SK-N-SH (cell line): ENCODE data around the gene MYDGF. TPM values are rescaled to one million over a fixed set of nuclear protein-coding genes. Genes with fewer than 3 reads are reported as not detected.

Experiments used
- CTCF ChIA-PET: fragments of 300-600, 350-600 bp; formaldehyde crosslinking; extraction: SDS; loops from one replicate; lab custom pipeline; 2021; lab: Yijun Ruan, JAX
- POLR2A ChIA-PET: fragments of 350-600 bp; sonication (Branson Sonifier 250); formaldehyde crosslinking; extraction: SDS; loops from one replicate; lab custom pipeline; 2020; ENCODE audit warnings: antibody characterized with exemption, inconsistent platforms; lab: Yijun Ruan, JAX
- DNase-seq: peaks from one replicate; pipeline ENCODE4 v3.0.0; 2012
- H2AFZ ChIP-seq: fragments of 200-600 bp; sonication (generic); 2 replicates; pipeline ENCODE4 v1.8.1; 2016; ENCODE audit warnings: antibody characterized with exemption, mild to moderate bottlenecking, low read depth
- H3F3A ChIP-seq: fragments of 200-600 bp; sonication (generic); replicated peaks from 2 replicates; pipeline ENCODE3; 2016; ENCODE audit warnings: antibody characterized with exemption, mild to moderate bottlenecking; ENCODE audit not compliant: insufficient read depth
- H3K27ac ChIP-seq, 2 experiments: fragments of 200-500 bp in 1 of 2; fragments of 200-600 bp in 1 of 2; sonication (Bioruptor generic) in 1 of 2; sonication (generic), shearing (Covaris generic) in 1 of 2; 2 replicates each; pipeline versions ENCODE4 v1.5.1 to v1.6.1; 2014 to 2016; ENCODE audit warnings: low read depth in 2 of 2, inconsistent platforms in 1 of 2, low read length in 1 of 2, mild to moderate bottlenecking in 1 of 2, mixed read lengths in 1 of 2
- H3K27me3 ChIP-seq: fragments of 200-600 bp; sonication (generic), shearing (Covaris generic); 2 replicates; pipeline ENCODE4 v1.6.1; 2016; ENCODE audit warnings: mixed run types; ENCODE audit not compliant: insufficient read depth
- H3K36me3 ChIP-seq, 2 experiments: fragments of 200-500 bp in 1 of 2; fragments of 200-600 bp in 1 of 2; sonication (Bioruptor generic) in 1 of 2; sonication (generic) in 1 of 2; replicated peaks in 1 of 2; 2 replicates each; pipeline versions ENCODE3 to v1.5.1; 2014 to 2016; ENCODE audit warnings: low read length in 1 of 2, mild to moderate bottlenecking in 1 of 2; ENCODE audit not compliant: insufficient read depth in 2 of 2, control insufficient read depth in 1 of 2
- H3K4me1 ChIP-seq, 2 experiments: fragments of 200-500 bp in 1 of 2; fragments of 200-600 bp in 1 of 2; sonication (Bioruptor generic) in 1 of 2; sonication (generic), shearing (Covaris generic) in 1 of 2; 2 replicates each; pipeline versions ENCODE4 v1.5.1 to v1.6.1; 2014 to 2016; ENCODE audit warnings: low read depth in 1 of 2, low read length in 1 of 2, mixed run types in 1 of 2; ENCODE audit not compliant: insufficient read depth in 2 of 2, control insufficient read depth in 1 of 2
- H3K4me2 ChIP-seq: fragments of 200-600 bp; sonication (generic), shearing (Covaris generic); 2 replicates; pipeline ENCODE4 v1.6.1; 2017; ENCODE audit warnings: mixed run types
- H3K4me3 ChIP-seq, 2 experiments: fragments of 200-500 bp in 1 of 2; fragments of 200-600 bp in 1 of 2; sonication (Bioruptor generic) in 1 of 2; sonication (generic), shearing (Covaris generic) in 1 of 2; 2 replicates each; pipeline versions ENCODE4 v1.5.1 to v1.8.1; 2014 to 2016; ENCODE audit warnings: low read depth in 2 of 2, inconsistent platforms in 1 of 2, low read length in 1 of 2, mild to moderate bottlenecking in 1 of 2, mixed read lengths in 1 of 2, moderate library complexity in 1 of 2
- H3K79me2 ChIP-seq: fragments of 200-600 bp; sonication (generic); 2 replicates; pipeline ENCODE4 v1.8.1; 2017; ENCODE audit warnings: mild to moderate bottlenecking; ENCODE audit not compliant: insufficient read depth
- H3K9ac ChIP-seq: fragments of 200-600 bp; sonication (generic); 2 replicates; pipeline ENCODE4 v1.6.1; 2017; ENCODE audit warnings: mixed run types
- H3K9me2 ChIP-seq: fragments of 200-600 bp; sonication (generic); 2 replicates; pipeline ENCODE4 v1.6.1; 2017; ENCODE audit warnings: mixed run types
- H3K9me3 ChIP-seq: fragments of 200-600 bp; sonication (generic); 2 replicates; pipeline ENCODE4 v1.6.1; 2017; ENCODE audit warnings: mixed run types, mild to moderate bottlenecking, moderate library complexity
- H4K20me1 ChIP-seq: fragments of 200-600 bp; sonication (generic); 2 replicates; pipeline ENCODE4 v1.6.1; 2017; ENCODE audit warnings: mild to moderate bottlenecking, mixed run types; ENCODE audit not compliant: insufficient read depth
- CHD2 ChIP-seq: fragments of 150-350 bp; IDR thresholded peaks from 2 replicates; pipeline ENCODE4 v1.6.1; 2018; ENCODE audit warnings: low read length; ENCODE audit not compliant: partially characterized antibody
- CTCF ChIP-seq: fragments of 200-600 bp; sonication (generic); IDR thresholded peaks from 2 replicates; pipeline ENCODE4 v1.6.1; 2017; ENCODE audit warnings: antibody characterized with exemption, mild to moderate bottlenecking, moderate library complexity
- ELF1 ChIP-seq: IDR thresholded peaks from 2 replicates; pipeline ENCODE4 v1.4.0; 2012
- EP300 ChIP-seq, 2 experiments: IDR thresholded peaks; 2 replicates each; pipeline versions ENCODE4 v1.4.0 to v1.6.1; 2012; ENCODE audit warnings: borderline replicate concordance in 1 of 2, low read depth in 1 of 2, low read length in 1 of 2
- FOXJ3 ChIP-seq: sonication (generic); formaldehyde crosslinking; IDR thresholded peaks from 2 replicates; pipeline ENCODE4 v1.5.1; 2020; ENCODE audit warnings: mild to moderate bottlenecking, missing genetic modification reagents
- FOXM1 ChIP-seq: IDR thresholded peaks from 2 replicates; pipeline ENCODE4 v1.4.0; 2012; ENCODE audit warnings: low read depth, mild to moderate bottlenecking
- GABPA ChIP-seq: IDR thresholded peaks from 2 replicates; pipeline ENCODE4 v1.4.0; 2012; ENCODE audit warnings: low read depth, mild to moderate bottlenecking
- GATA2 ChIP-seq: sonication (generic); formaldehyde crosslinking; IDR thresholded peaks from 2 replicates; pipeline ENCODE4 v1.5.0; 2020; ENCODE audit warnings: mild to moderate bottlenecking, missing genetic modification reagents
- IRF3 ChIP-seq: fragments of 150-350 bp; IDR thresholded peaks from 2 replicates; pipeline ENCODE4 v1.6.1; 2016; ENCODE audit warnings: mild to moderate bottlenecking, low read depth, low read length
- JUND ChIP-seq: IDR thresholded peaks from 2 replicates; pipeline ENCODE4 v1.4.0; 2012
- MEF2A ChIP-seq: IDR thresholded peaks from 2 replicates; pipeline ENCODE4 v1.4.0; 2012; ENCODE audit warnings: low read depth, borderline replicate concordance
- MXI1 ChIP-seq: IDR thresholded peaks from 2 replicates; pipeline ENCODE4 v1.6.1; 2012; ENCODE audit warnings: mild to moderate bottlenecking, low read depth, low read length, improper control_type of control experiment
- NFIC ChIP-seq: IDR thresholded peaks from 2 replicates; pipeline ENCODE4 v1.4.0; 2012; ENCODE audit warnings: borderline replicate concordance
- NRF1 ChIP-seq: IDR thresholded peaks from 2 replicates; pipeline ENCODE4 v1.6.1; 2012; ENCODE audit warnings: low read depth, mild to moderate bottlenecking, low read length
- POLR2AphosphoS5 ChIP-seq: IDR thresholded peaks from 2 replicates; pipeline ENCODE4 v1.6.1; 2012; ENCODE audit warnings: low read depth, low read length
- RAD21 ChIP-seq: IDR thresholded peaks from 2 replicates; pipeline ENCODE4 v1.6.1; 2012; ENCODE audit warnings: mild to moderate bottlenecking, low read length
- RCOR1 ChIP-seq: fragments of 150-350 bp; IDR thresholded peaks from 2 replicates; pipeline ENCODE4 v1.6.1; 2017; ENCODE audit warnings: antibody characterized with exemption, low read length
- RFX5 ChIP-seq: IDR thresholded peaks from 2 replicates; pipeline ENCODE4 v1.6.1; 2012; ENCODE audit warnings: mild to moderate bottlenecking, improper control_type of control experiment, low read length
- RXRA ChIP-seq: IDR thresholded peaks from 2 replicates; pipeline ENCODE4 v1.4.0; 2012; ENCODE audit warnings: low read depth, mild to moderate bottlenecking, borderline replicate concordance
- SIN3A ChIP-seq: IDR thresholded peaks from 2 replicates; pipeline ENCODE4 v1.6.1; 2012; ENCODE audit warnings: low read depth, mild to moderate bottlenecking, low read length, moderate library complexity, borderline replicate concordance
- SMC3 ChIP-seq: IDR thresholded peaks from 2 replicates; pipeline ENCODE4 v1.6.1; 2012; ENCODE audit warnings: low read depth, low read length, improper control_type of control experiment
- TCF12 ChIP-seq: IDR thresholded peaks from 2 replicates; pipeline ENCODE4 v1.4.0; 2012
- TEAD4 ChIP-seq: IDR thresholded peaks from 2 replicates; pipeline ENCODE4 v1.4.0; 2012; ENCODE audit warnings: mild to moderate bottlenecking, borderline replicate concordance; ENCODE audit not compliant: insufficient read depth
- USF1 ChIP-seq: IDR thresholded peaks from 2 replicates; pipeline ENCODE4 v1.4.0; 2012; ENCODE audit warnings: low read depth, borderline replicate concordance
- USF2 ChIP-seq: fragments of 150-350 bp; IDR thresholded peaks from 2 replicates; pipeline ENCODE4 v1.6.1; 2017; ENCODE audit warnings: antibody characterized with exemption, low read length, low read depth, borderline replicate concordance
- YY1 ChIP-seq: IDR thresholded peaks from 2 replicates; pipeline ENCODE4 v1.4.0; 2012; ENCODE audit warnings: low read depth, mild to moderate bottlenecking
- WGBS: methylation state at CpG from one replicate; pipeline ENCODE4 v1.1.6; 2017; ENCODE audit warnings: low lambda C conversion rate; 5-methylcytosine and 5-hydroxymethylcytosine counted together
- polyA plus RNA-seq, 3 experiments: library from polyadenylated mRNA; depleted of rRNA; stranded (reverse); fragments of >200 nt; gene quantifications; 2 replicates each; pipeline ENCODE4 v1.2.3, GENCODE V29; 2012

The MYDGF gene
- polyA plus RNA-seq, 1 of the 3 experiments (the other 2 are of a cell fraction) = 312 TPM

- H3K9me2 ChIP-seq = no peaks in the 10 kb centered on the region
- ChIA-PET CTCF (no interaction called here), POLR2A (no interaction called here)
- no peaks in the 10 kb centered on the region for H3K4me1 ChIP-seq
- 98% methylated on average over 44 of the region's 44 CpGs for WGBS
- H3K9me3 ChIP-seq = no peaks in the 10 kb centered on the region
- H3K9ac ChIP-seq = no peak overlapping the region
- H3K27ac ChIP-seq = no peak overlapping the region
- no peak for DNase-seq
- no peak for TF ChIP-seq FOXJ3
- TF ChIP-seq YY1 = no peak
- TF ChIP-seq MEF2A = no peak
- TF ChIP-seq TCF12 = no peak
- TF ChIP-seq SIN3A = no peak
- no peak for TF ChIP-seq CHD2
- TF ChIP-seq IRF3 = no peak
- TF ChIP-seq ELF1 = no peak
- no peak for TF ChIP-seq NFIC
- TF ChIP-seq FOXM1 = no peak
- TF ChIP-seq EP300 (IDR thresholded peaks at IDR 0.05; ENCODE audit: borderline replicate concordance in 1 of 2, low read depth in 1 of 2, low read length in 1 of 2) = no peak
- no peak for TF ChIP-seq RAD21
- TF ChIP-seq JUND = no peak
- TF ChIP-seq USF2 = no peak
- peaks cover 6 to 11% of the 10 kb centered on the region in 2 experiments for H3K36me3 ChIP-seq
- H3F3A ChIP-seq = peaks cover 16% of the 10 kb centered on the region
- H3K4me2 ChIP-seq = no peak overlapping the region
- no peak overlapping the region for H2AFZ ChIP-seq
- H4K20me1 ChIP-seq = 0 out of 2 replicates have a peak, but pooled peaks cover 3% of the 10 kb centered on the region
- no peak overlapping the region for H3K4me3 ChIP-seq
- peaks cover 10% of the 10 kb centered on the region for H3K79me2 ChIP-seq
- H3K27me3 ChIP-seq = no peaks in the 10 kb centered on the region
Measured at GRCh38 chr19:4652075-4652474, 18.1 kb downstream of the MYDGF start.

- Histone ChIP-seq H3K4me3 (no peak overlapping the region), H3K9me3 (no peaks in the 10 kb centered on the region), H3K9ac (no peak overlapping the region), H3K4me2 (no peak overlapping the region), H3K27me3 (no peaks in the 10 kb centered on the region), H3K4me1 (no peaks in the 10 kb centered on the region), H4K20me1 (0 out of 2 replicates have a peak, but pooled peaks cover 3% of the 10 kb centered on the region), H3K27ac (no peak overlapping the region), H3K36me3 (peaks cover under 1 to 5% of the 10 kb centered on the region in 2 experiments), H2AFZ (no peak overlapping the region), H3K9me2 (no peaks in the 10 kb centered on the region), H3K79me2 (peaks cover 10% of the 10 kb centered on the region), H3F3A (peaks cover 5% of the 10 kb centered on the region)
- ChIA-PET POLR2A (no interaction called here), CTCF (interaction anchor here (0.7 to 1.3 kb wide), 2 partner anchors 14 to 17 kb away, joined by 3 to 5 read pairs; no protein-coding TSS in a partner anchor)
- WGBS = 95% methylated on average over 2 of the region's 2 CpGs
- TF ChIP-seq FOXM1 = no peak
- TF ChIP-seq RAD21 = no peak
- TF ChIP-seq RFX5 = no peak
- no peak for TF ChIP-seq MEF2A
- TF ChIP-seq MXI1 = no peak
- no peak for TF ChIP-seq ELF1
- TF ChIP-seq TEAD4 = no peak
- no peak for TF ChIP-seq GABPA
- no peak for TF ChIP-seq JUND
- no peak for TF ChIP-seq SMC3
- no peak for TF ChIP-seq RXRA
- no peak for TF ChIP-seq USF1
- TF ChIP-seq NRF1 = no peak
- TF ChIP-seq USF2 = no peak
- no peak for TF ChIP-seq RCOR1
- TF ChIP-seq POLR2AphosphoS5 = no peak
- no peak for TF ChIP-seq CTCF
- TF ChIP-seq GATA2 (CRISPR knock-in tag) = no peak
- no peak for TF ChIP-seq FOXJ3
- DNase-seq = no peak
Measured at GRCh38 chr19:4650159-4650558, 20.0 kb downstream of the MYDGF start.
